ENCODE results near the gene SMOC2.

DNA sequence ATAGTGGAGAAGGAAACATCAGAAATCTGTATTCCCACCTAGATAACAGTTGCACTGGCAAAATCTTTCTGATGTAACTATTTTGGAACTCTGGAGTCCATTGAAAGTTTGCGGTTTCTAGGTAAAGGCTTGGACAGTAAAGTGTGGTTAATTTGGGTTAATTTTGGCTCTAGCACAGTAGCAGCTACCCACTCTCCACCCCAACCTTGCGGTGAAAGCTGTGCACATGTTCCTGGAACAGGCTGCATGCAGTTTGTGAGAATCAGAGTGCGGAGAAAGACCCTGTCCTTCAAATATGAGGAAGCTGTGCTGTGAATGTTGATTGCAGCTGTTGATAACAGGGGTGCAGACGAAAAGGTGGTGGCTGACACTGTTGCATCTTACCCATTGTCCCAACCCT is 38.4 kb downstream of the SMOC2 start:
- no peak for TF ChIP-seq CHD2 (IDR thresholded peaks at IDR 0.05; ENCODE audit: low read length, partially characterized antibody)
- no peak for TF ChIP-seq EP300 (IDR thresholded peaks at IDR 0.05; ENCODE audit: borderline replicate concordance in 1 of 2, low read depth in 1 of 2, low read length in 1 of 2)
